Muscle layer of colon (tissue), 2 donors: Measurements from ENCODE around the gene RAET1G.
"Not testable (repeated sequence)": the region's sequence is repeated elsewhere in the genome, so short reads cannot be mapped to it uniquely, and the experiment has no call there.

Source experiments
- H3K27ac ChIP-seq: one replicate; pipeline ENCODE4 v1.7.0; 2013; ENCODE audit warnings: low read depth, mild to moderate bottlenecking, low read length, moderate library complexity
- H3K27me3 ChIP-seq, 2 donors: one replicate each; pipeline ENCODE4 v1.7.0; 2013; ENCODE audit warnings: low read length in 2 of 2, mild to moderate bottlenecking in 2 of 2; ENCODE audit not compliant: insufficient read depth in 2 of 2, control insufficient read depth in 1 of 2
- H3K36me3 ChIP-seq: one replicate; pipeline ENCODE4 v1.7.0; 2013; ENCODE audit warnings: mild to moderate bottlenecking, low read length; ENCODE audit not compliant: insufficient read depth
- H3K4me1 ChIP-seq: one replicate; pipeline ENCODE4 v1.7.0; 2013; ENCODE audit warnings: mild to moderate bottlenecking, low read length; ENCODE audit not compliant: insufficient read depth
- H3K4me3 ChIP-seq, 2 donors: one replicate each; pipeline ENCODE4 v1.7.0; 2013; ENCODE audit warnings: low read length in 2 of 2, low read depth in 1 of 2, mild to moderate bottlenecking in 1 of 2, moderate library complexity in 1 of 2
- H3K9ac ChIP-seq: one replicate; pipeline ENCODE4 v1.7.0; 2013; ENCODE audit warnings: low read length
- H3K9me3 ChIP-seq: one replicate; pipeline ENCODE4 v1.7.0; 2013; ENCODE audit warnings: mild to moderate bottlenecking, low read length
- donor health status: abdominal sarcoma.
- donor health status: Adenocarcinoma of cecum.

Gene RAET1G

GRCh38 chr6:149962461-149963211 lies 39.7 kb upstream of the RAET1G start:
- H3K4me3 ChIP-seq: peak overlapping the region in 1 of 2 donors; percentile 41
- H3K9ac ChIP-seq: no peak overlapping the region
- no peaks in the 10 kb centered on the region for H3K9me3 ChIP-seq
- H3K27me3 ChIP-seq: peaks cover 45 to 66% of the 10 kb centered on the region in 2 donors
- H3K4me1 ChIP-seq: peaks cover 13% of the 10 kb centered on the region
- H3K27ac ChIP-seq: no peak overlapping the region
- no peaks in the 10 kb centered on the region for H3K36me3 ChIP-seq

- Histone ChIP-seq H3K9me3 (no peaks in the 10 kb centered on the region), H3K36me3 (no peaks in the 10 kb centered on the region), H3K4me1 (peaks cover 13% of the 10 kb centered on the region), H3K27ac (no peak overlapping the region), H3K9ac (no peak overlapping the region), H3K27me3 (peaks cover 40 to 61% of the 10 kb centered on the region in 2 donors), H3K4me3 (no peak overlapping the region)
Measured at GRCh38 chr6:149961728-149962425, 39.0 kb upstream of the RAET1G start.

GRCh38 chr6:149960488-149960887 lies 37.6 kb upstream of the RAET1G start:
- H3K4me1 ChIP-seq: peaks cover 12% of the 10 kb centered on the region
- H3K9ac ChIP-seq: no peak overlapping the region
- no peaks in the 10 kb centered on the region for H3K36me3 ChIP-seq
- H3K4me3 ChIP-seq: no peak overlapping the region
- H3K27me3 ChIP-seq: peaks cover 38 to 59% of the 10 kb centered on the region in 2 donors
- H3K9me3 ChIP-seq: no peaks in the 10 kb centered on the region
- H3K27ac ChIP-seq: no peak overlapping the region

GRCh38 chr6:149959806-149960205 lies 36.9 kb upstream of the RAET1G start:
- not testable (repeated sequence) for H3K4me3 ChIP-seq, H3K9me3 ChIP-seq, H3K4me1 ChIP-seq, H3K9ac ChIP-seq, H3K27ac ChIP-seq, H3K36me3 ChIP-seq
- peaks cover 36 to 57% of the 10 kb centered on the region in 2 donors for H3K27me3 ChIP-seq

GRCh38 chr6:149958124-149958523 lies 35.2 kb upstream of the RAET1G start:
- not testable (repeated sequence) for H3K27ac ChIP-seq, H3K4me1 ChIP-seq, H3K4me3 ChIP-seq, H3K36me3 ChIP-seq, H3K9ac ChIP-seq, H3K9me3 ChIP-seq
- H3K27me3 ChIP-seq: peaks cover 22 to 54% of the 10 kb centered on the region in 2 donors

GRCh38 chr6:149955654-149956317 lies 32.9 kb upstream of the RAET1G start:
- peaks cover 32 to 59% of the 10 kb centered on the region in 2 donors for H3K27me3 ChIP-seq
- not testable (repeated sequence) for H3K9ac ChIP-seq

GRCh38 chr6:149954984-149955653 lies 32.2 kb upstream of the RAET1G start:
- H3K4me3 ChIP-seq, H3K27ac ChIP-seq, H3K36me3 ChIP-seq, H3K4me1 ChIP-seq, H3K9ac ChIP-seq, H3K9me3 ChIP-seq: not testable (repeated sequence)
- H3K27me3 ChIP-seq: peaks cover 32 to 57% of the 10 kb centered on the region in 2 donors

More at GRCh38 chr6:149955654-149956317, 32.9 kb upstream of the RAET1G start:
- H3K4me1 ChIP-seq, H3K27ac ChIP-seq, H3K4me3 ChIP-seq, H3K36me3 ChIP-seq, H3K9me3 ChIP-seq: not testable (repeated sequence)

GRCh38 chr6:149954328-149954983 lies 31.5 kb upstream of the RAET1G start:
- H3K27ac ChIP-seq, H3K9ac ChIP-seq, H3K4me1 ChIP-seq, H3K9me3 ChIP-seq, H3K36me3 ChIP-seq, H3K4me3 ChIP-seq: not testable (repeated sequence)
- H3K27me3 ChIP-seq: peaks cover 32 to 57% of the 10 kb centered on the region in 2 donors

- not testable (repeated sequence) for H3K9ac ChIP-seq, H3K4me1 ChIP-seq, H3K27ac ChIP-seq, H3K4me3 ChIP-seq, H3K36me3 ChIP-seq, H3K9me3 ChIP-seq
- peaks cover 32 to 57% of the 10 kb centered on the region in 2 donors for H3K27me3 ChIP-seq
Measured at GRCh38 chr6:149953934-149954327, 31.0 kb upstream of the RAET1G start.

GRCh38 chr6:149953390-149953789 lies 30.5 kb upstream of the RAET1G start:
- not testable (repeated sequence) for H3K4me1 ChIP-seq, H3K27ac ChIP-seq, H3K9me3 ChIP-seq, H3K9ac ChIP-seq, H3K4me3 ChIP-seq, H3K36me3 ChIP-seq
- peaks cover 32 to 58% of the 10 kb centered on the region in 2 donors for H3K27me3 ChIP-seq

- Histone ChIP-seq H3K9ac (no peak overlapping the region), H3K27me3 (peaks cover 32 to 57% of the 10 kb centered on the region in 2 donors), H3K4me3 (no peak overlapping the region), H3K4me1 (no peaks in the 10 kb centered on the region), H3K9me3 (no peaks in the 10 kb centered on the region), H3K36me3 (no peaks in the 10 kb centered on the region), H3K27ac (no peak overlapping the region)
Measured at GRCh38 chr6:149951626-149952025, 28.7 kb upstream of the RAET1G start.
